ENCODE measurements around the gene LDLR. TPM values are rescaled to one million over a fixed set of nuclear protein-coding genes. Genes with fewer than 3 reads are reported as not detected.
A peak's percentile ranks its signal among the peaks of the same experiment; 100 is the strongest.

The LDLR gene
- total RNA-seq, 4 donors from 2014 or later: 14.2 to 258 (median 47.5) TPM

DNA sequence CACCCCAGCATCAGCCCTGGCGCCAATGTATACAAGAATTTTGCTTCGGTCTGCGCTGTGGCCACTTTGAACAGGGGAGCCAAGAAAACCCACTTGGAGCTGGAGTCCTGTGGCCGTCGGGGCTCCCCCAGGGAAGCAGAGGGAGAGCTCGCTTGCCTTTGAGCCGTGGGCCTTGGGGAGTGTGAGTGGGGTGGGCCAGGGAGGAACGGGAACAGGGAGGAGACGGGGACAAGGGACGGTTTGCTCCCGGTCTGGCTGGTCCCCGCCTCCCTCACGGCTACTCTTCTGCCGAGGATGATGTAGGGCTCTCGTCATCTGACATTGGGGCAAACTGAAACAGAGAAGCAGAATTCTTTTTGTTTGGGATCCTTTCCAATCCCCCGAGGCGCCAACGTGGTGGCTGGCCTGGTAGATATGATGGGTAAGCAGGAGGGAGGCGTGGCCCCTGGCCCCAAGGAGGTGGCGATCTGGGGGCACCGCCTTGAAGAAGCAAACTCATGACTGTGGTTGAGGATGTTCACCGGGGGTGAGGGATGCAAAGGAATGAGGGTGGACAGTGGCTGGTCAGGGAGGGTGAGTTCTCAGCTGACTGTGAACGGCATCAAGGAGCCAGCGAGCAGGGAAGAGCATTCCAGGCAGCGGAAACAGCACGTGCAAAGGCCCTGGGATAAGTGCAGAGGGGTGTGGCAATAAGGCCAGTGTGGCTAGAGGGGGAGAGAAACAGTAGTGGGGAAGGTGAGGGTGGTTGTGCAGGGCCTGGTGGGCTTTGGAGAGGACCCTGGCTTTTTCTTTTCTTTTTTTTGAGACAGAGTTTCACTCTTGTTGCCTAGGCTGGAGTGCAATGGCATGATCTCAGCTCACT, 77.2 kb downstream of the LDLR start:
- no peaks in the 10 kb centered on the region for H3K27me3 ChIP-seq
- H3K27ac ChIP-seq (replicated peaks in 1 of 4): peak overlapping the region; percentile 82 to 92 (median 92)
- TF ChIP-seq POLR2AphosphoS5 (IDR thresholded peaks at IDR 0.05) (peak; percentile 58 to 76), POLR2A (IDR thresholded peaks at IDR 0.05; ENCODE audit: low read depth) (no peak), EP300 (IDR thresholded peaks at IDR 0.05) (peak; percentile 23)
- no peaks in the 10 kb centered on the region for H3K9me3 ChIP-seq
- H3K36me3 ChIP-seq: peaks cover 33 to 67% (median 62%) of the 10 kb centered on the region in 4 donors
- H3K4me1 ChIP-seq: peaks cover 51 to 96% (median 87%) of the 10 kb centered on the region in 4 donors
- no peak for DNase-seq (ENCODE audit: extremely low spot score)
- WGBS: 47% methylated on average over 25 of the region's 26 CpGs
- H3K4me3 ChIP-seq: no peak overlapping the region
- intact Hi-C loops (cut with DNase I): no loop called here

- Histone ChIP-seq H3K9me3 (no peaks in the 10 kb centered on the region), H3K4me3 (no peak overlapping the region), H3K27ac (replicated peaks in 1 of 4) (peak overlapping the region; percentile 82 to 92 (median 92)), H3K36me3 (peaks cover 51 to 86% (median 80%) of the 10 kb centered on the region in 4 donors), H3K27me3 (no peaks in the 10 kb centered on the region), H3K4me1 (peaks cover 43 to 97% (median 95%) of the 10 kb centered on the region in 4 donors)
- no peak for DNase-seq (ENCODE audit: extremely low spot score)
- intact Hi-C loops (cut with DNase I): no loop called here
- TF ChIP-seq, protein P1, sequence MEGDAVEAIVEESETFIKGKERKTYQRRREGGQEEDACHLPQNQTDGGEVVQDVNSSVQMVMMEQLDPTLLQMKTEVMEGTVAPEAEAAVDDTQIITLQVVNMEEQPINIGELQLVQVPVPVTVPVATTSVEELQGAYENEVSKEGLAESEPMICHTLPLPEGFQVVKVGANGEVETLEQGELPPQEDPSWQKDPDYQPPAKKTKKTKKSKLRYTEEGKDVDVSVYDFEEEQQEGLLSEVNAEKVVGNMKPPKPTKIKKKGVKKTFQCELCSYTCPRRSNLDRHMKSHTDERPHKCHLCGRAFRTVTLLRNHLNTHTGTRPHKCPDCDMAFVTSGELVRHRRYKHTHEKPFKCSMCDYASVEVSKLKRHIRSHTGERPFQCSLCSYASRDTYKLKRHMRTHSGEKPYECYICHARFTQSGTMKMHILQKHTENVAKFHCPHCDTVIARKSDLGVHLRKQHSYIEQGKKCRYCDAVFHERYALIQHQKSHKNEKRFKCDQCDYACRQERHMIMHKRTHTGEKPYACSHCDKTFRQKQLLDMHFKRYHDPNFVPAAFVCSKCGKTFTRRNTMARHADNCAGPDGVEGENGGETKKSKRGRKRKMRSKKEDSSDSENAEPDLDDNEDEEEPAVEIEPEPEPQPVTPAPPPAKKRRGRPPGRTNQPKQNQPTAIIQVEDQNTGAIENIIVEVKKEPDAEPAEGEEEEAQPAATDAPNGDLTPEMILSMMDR (IDR thresholded peaks at IDR 0.05): no peak
- TF ChIP-seq POLR2AphosphoS5 (IDR thresholded peaks at IDR 0.05) (peak in 1 of 2 donors; percentile 61), EP300 (IDR thresholded peaks at IDR 0.05) (no peak), POLR2A (IDR thresholded peaks at IDR 0.05; ENCODE audit: low read depth) (no peak)
- WGBS: 43% methylated on average over 7 of the region's 7 CpGs
Observed at GRCh38 chr19:11168568-11168967, 79.3 kb downstream of the LDLR start.

GRCh38 chr19:11169896-11170678, 80.8 kb downstream of the LDLR start:
- intact Hi-C loops (cut with DNase I): no loop called here
- WGBS: 86% methylated on average over 14 of the region's 31 CpGs
- Histone ChIP-seq H3K4me1 (peaks cover 28 to 91% (median 80%) of the 10 kb centered on the region in 4 donors), H3K27me3 (no peaks in the 10 kb centered on the region), H3K36me3 (peaks cover 67 to 95% (median 93%) of the 10 kb centered on the region in 4 donors), H3K4me3 (no peak overlapping the region), H3K9me3 (no peaks in the 10 kb centered on the region), H3K27ac (replicated peaks in 1 of 4) (peak overlapping the region; percentile 82 to 92 (median 92))
- no peak for TF ChIP-seq EP300 (IDR thresholded peaks at IDR 0.05)
- peak in 1 of 2 donors; percentile 42 for TF ChIP-seq POLR2AphosphoS5 (IDR thresholded peaks at IDR 0.05)
- DNase-seq (ENCODE audit: extremely low spot score): no peak

- Histone ChIP-seq H3K36me3 (peaks cover 77 to 100% (median 98%) of the 10 kb centered on the region in 4 donors), H3K9me3 (no peaks in the 10 kb centered on the region), H3K4me1 (peaks cover 18 to 86% (median 69%) of the 10 kb centered on the region in 4 donors), H3K27me3 (no peaks in the 10 kb centered on the region), H3K27ac (replicated peaks in 1 of 4) (peak overlapping the region; percentile 82 to 92 (median 92)), H3K4me3 (no peak overlapping the region)
- 69% methylated on average over 4 of the region's 5 CpGs for WGBS
- no peak for DNase-seq (ENCODE audit: extremely low spot score)
- intact Hi-C loops (cut with DNase I): no loop called here
- TF ChIP-seq EP300 (IDR thresholded peaks at IDR 0.05) (no peak), POLR2AphosphoS5 (IDR thresholded peaks at IDR 0.05) (peak in 1 of 2 donors; percentile 16)
- TF ChIP-seq, protein P1 (IDR thresholded peaks at IDR 0.05): no peak
Observed at GRCh38 chr19:11171144-11171543, 81.9 kb downstream of the LDLR start.

- no peak for DNase-seq (ENCODE audit: extremely low spot score)
- 75% methylated on average over 6 of the region's 6 CpGs for WGBS
- Histone ChIP-seq H3K4me1 (peaks cover 7 to 73% (median 59%) of the 10 kb centered on the region in 4 donors), H3K27me3 (no peaks in the 10 kb centered on the region), H3K4me3 (no peak overlapping the region), H3K9me3 (no peaks in the 10 kb centered on the region), H3K36me3 (peaks cover 87 to 100% (median 98%) of the 10 kb centered on the region in 4 donors), H3K27ac (replicated peaks in 1 of 4) (peak overlapping the region; percentile 82 to 92 (median 92))
- intact Hi-C loops (cut with DNase I): no loop called here
- TF ChIP-seq, protein P1 (IDR thresholded peaks at IDR 0.05): no peak
- TF ChIP-seq POLR2AphosphoS5 (IDR thresholded peaks at IDR 0.05): no peak
- TF ChIP-seq POLR2A (IDR thresholded peaks at IDR 0.05; ENCODE audit: low read depth): no peak
- TF ChIP-seq EP300 (IDR thresholded peaks at IDR 0.05): no peak
Observed at GRCh38 chr19:11172576-11172975, 83.3 kb downstream of the LDLR start.

Data from esophagus muscularis mucosa (tissue), 4 donors.